Stimulated activated CD4-positive, alpha-beta T cell treated with anti-CD3 and anti-CD28 coated beads, TNF-alpha, amount 100 ng/mL, for 48 hours (primary cell): ENCODE results near the gene AKAP13.
"Not testable (repeated sequence)": the region's sequence is repeated elsewhere in the genome, so short reads cannot be mapped to it uniquely, and the experiment has no call there.

Source experiments
- DNase-seq, 3 donors: peaks; one replicate each; pipeline ENCODE4 v3.0.0-alpha.2; 2020; ENCODE audit warnings: low read depth in 3 of 3

The AKAP13 gene

DNA sequence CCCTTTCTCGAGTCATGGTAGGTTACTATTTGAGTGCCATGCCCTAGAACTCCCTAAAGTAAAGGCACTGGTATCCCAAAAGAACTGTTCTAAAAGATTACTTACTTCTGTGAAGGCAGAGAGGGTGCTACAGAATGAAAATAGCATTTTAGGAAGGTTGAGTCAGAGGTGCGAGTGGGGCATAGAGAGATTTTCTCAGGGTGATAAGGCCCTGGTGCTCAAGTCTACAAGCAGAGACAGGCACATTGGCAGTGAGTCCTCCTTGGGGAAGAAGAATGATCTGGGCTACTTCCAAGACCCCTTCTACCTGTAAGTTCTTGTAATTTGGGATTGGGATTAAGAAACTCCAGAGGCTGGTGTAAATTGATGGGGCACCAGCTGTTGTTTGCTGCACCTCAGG, 96.7 kb downstream of the AKAP13 start:
- DNase-seq, result no peak

DNA sequence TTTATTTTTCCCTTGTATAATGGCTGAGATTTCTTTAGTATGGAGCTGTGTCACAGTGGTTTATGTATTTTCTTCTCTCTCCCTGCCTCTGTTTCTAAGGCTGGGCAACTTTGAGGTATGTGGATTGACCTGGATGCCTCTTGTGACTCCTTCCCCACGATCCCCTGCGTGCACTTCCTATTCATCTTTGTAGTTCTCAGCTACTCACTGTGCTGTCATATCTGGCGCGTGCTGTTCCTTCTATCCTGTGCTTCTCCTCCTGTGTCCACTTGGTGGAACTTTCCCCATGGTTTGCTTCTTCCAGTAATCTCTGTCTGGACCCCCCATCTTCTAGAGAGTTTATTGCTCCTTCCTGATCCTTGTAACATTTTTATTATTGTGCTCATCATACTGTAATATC, 97.3 kb downstream of the AKAP13 start:
- no peak for DNase-seq

DNA sequence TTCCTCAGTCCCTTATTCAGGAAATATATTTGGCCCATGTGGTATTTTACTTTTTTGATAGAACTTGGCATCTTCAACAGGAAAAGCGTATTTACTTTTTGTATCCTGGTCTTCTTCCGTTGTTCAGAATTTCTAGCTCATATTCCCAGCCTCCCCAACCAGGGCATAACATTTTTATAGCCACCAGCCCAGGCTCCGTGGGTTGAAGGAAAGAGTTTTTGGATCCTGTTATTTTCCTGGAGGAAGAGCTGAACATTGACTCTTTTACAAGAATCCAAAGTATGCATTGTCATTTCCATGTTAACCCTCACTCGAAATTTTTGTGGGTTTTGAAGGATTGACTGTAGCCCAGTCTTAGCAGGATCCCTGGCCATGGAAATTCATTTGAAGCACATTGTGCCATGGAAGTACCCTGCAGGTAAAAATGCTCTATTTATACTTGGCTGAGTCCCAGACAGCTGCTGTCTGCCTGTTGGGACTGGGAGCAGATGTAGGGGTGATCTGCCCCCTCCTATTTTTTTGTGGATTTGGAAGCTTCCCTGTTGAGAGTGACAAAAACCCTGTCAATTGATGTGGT, 98.8 kb downstream of the AKAP13 start:
- no peak for DNase-seq

DNA sequence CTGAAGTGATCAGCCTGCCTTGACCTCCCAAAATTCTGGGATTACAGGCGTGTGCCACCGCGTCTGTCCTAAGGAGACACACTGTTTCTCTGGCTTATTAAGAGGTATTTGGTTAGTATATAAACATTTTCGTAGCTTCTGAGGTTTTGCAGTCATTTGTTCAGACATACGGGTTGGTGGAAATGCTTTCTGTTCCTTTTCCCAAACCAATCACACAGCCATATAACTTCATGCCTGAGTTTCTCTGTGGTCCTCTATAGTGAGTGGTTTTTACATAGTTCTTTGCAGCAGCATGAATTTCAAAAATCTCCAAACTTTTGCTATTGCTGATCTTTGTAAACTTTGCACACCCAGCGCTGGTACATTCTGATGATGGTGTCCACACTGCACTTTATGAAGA, 100.5 kb downstream of the AKAP13 start:
- DNase-seq, result no peak

DNA sequence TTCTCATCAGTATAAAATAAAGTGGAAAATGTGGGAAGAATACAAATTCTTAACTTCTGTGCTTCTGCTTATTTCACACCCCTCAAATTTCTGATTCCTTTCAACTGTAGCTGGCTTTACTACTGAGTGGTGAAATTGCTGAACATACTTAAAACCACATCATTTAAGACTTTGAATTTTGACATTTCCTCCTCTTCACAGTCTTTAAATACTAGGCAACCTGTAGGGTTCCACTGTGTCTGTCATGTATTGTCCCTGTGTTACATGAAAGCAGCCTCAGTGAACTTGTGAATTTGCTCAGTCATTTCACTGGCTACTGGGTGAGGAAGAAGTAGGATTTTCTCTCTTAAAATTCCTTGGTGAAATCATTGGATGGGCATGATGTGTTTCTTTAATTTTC, 101.1 kb downstream of the AKAP13 start:
- not testable (repeated sequence) for DNase-seq

DNA sequence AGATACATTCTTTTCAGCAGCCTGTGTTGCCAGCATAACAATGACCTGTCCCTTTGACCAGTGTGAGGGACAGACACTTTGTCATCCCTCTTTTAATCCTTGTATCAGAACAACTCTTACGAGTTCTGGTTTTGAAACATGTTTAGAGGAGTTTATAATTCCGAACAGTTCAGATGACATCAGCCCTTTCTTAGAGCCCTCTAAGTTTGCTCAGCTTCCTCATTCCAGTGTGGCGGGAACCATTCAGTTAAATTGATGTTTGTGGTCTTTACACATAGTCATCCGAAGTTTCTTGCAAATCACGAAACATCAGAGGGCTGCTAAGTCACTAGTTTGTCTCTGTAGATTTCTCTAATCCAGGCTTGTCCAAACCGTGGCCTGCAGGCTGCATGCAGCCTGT, 102.5 kb downstream of the AKAP13 start:
- DNase-seq, result no peak

DNA sequence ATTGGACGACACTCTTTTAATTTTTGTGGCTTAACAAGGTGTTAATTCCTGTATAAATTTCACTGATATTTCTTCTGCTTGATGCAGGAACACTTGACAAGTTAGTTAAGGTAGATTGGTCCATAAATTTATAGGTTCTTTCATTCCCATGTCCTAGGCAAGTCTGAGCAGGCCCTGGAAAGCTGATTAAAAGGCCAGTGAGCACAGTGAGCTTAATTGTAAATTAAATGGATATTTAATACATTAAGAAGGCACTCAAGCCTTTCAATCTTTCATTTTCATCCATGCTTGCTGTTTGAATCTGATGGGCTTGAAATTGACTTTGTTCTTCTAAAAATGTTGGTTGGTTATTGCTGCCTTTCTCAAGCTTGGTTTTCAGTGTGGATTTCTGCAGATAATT, 103.6 kb downstream of the AKAP13 start:
- not testable (repeated sequence) for DNase-seq

DNA sequence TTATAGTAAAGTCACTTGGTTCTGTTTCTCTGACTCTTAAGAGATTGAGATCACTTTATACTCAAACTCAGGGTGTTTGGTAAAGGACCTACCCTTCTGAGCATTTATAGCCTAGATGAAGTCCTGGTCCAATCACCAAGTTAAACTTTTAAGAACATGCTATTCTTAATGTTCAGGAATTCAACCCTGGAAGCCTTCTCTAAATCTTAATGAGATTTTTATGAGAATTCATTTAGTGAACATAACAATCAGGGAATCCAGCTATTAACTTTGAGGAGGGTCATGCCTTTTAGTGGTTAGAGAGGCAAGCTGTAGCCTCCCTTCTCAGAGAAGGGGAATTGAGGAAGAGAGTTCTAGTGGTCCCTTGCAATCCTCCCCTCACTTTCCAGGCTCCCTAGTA, 104.5 kb downstream of the AKAP13 start:
- not testable (repeated sequence) for DNase-seq

DNA sequence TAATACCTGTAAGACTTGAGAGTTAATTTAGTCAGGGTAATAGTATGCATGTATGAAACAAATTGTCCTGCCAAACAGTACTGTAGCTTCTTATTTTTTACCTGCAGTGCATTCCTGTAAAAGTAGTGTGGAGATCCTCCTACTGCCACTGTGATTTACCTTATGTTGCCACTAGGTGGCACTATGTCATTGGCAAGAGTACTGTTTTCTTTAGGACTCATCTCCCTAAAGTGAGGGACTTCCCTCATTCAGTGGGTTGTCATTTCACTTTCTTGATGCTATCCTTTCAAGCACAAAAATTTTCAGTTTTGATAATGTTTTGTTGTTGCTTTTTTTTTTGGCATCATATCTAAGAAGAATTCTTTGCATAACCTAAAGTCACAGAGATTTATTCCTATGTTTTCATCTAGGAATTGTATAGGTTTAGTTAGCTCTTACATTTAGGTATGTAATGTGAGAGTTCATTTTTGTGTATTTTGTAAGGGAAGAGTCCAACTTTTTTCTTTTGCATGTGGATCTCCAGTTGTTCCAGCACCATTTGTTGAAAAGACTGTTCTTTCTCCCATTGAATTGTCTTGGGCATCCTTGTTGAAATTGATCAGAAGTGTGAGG, 105.7 kb downstream of the AKAP13 start:
- DNase-seq, result peak; percentile 15 to 65 (median 36)

DNA sequence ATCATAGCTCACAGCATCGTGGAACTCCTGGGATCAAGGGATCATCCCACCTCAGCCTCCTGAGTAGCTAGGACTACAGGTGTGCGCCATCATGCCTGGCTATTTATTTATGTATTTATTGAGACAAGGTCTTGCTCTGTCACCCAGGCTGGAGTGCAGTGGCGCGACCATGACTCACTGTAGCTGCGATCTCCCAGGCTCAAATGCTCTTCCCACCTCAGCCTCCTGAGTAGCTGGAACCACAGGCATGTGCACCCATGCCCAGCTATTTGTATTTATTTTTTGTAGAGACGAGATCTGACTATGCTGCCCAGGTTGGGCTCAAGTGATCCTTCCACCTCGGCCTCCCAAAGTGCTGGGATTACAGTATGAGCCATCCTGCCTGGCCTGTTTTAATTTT, 107.4 kb downstream of the AKAP13 start:
- not testable (repeated sequence) for DNase-seq

DNA sequence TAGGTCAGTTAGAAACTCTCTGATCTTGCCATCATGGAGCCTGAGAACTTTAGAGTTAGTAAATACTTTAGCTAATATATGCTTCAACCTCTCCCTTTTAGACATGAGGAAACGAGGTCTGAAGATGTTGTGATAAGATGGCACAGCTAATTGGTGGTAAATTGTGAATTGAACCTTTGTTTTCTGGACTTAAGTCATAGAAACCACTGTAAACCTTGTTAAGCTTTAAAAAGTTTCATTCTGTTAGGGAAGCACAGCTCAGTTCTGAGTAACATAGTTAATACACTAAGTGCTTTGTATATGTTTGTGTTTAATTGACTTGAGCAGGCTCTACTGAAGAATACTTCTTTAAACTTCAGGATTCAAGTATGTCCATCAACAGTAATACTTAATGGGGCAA, 108.6 kb downstream of the AKAP13 start:
- no peak for DNase-seq

DNA sequence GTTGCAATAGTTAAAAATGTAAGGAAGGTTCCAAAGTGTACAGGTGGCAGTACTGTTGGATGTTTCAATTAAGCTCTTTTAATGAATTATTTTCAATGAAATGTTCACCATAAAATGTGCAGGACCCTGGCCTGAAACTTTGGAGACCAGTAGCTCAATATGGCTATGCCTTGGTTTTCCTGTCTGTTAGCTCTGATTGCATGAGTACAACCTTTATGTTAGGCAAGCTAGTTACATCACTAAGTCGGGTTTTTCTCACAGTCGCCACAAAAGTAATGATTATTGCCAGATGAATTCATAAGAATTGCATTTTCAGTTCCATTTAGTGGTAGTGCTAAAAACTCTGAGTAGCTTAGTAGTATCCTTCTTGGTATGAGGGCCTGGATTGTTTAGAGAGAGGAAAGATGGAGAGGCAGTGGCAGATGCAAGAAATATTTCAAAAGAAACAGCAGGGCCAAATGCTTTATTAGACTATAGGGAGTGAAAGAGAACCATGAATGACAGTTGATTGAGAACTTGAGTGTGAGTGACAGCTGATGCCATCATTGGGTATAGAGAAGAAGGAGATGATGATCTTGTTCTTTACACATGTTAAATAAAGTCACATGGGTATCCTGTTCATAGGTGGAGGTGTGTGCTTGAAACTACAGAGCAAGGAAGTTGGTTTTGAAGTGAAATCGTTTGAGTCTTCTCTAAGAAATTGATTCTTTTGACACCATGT, 109.5 kb downstream of the AKAP13 start:
- no peak for DNase-seq

DNA sequence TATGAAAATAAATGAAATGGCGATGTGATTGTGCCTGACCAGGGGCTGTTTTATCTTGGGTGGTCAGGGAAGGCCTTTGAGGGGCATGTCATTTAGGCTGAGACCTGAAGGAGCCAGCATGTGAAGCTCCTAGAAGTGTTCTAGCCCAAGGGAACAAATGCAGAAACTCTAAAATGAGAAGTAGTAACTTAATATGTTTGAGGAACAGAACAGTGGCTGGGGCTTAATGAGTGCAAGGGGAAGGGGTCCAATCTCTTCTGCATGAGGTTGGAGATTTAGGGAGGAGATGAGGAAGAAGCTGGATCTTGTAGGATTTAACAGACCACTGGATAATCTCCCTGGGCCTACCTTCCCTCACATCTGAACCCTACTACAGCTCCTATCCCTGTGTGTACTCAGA, 110.5 kb downstream of the AKAP13 start:
- no peak for DNase-seq

DNA sequence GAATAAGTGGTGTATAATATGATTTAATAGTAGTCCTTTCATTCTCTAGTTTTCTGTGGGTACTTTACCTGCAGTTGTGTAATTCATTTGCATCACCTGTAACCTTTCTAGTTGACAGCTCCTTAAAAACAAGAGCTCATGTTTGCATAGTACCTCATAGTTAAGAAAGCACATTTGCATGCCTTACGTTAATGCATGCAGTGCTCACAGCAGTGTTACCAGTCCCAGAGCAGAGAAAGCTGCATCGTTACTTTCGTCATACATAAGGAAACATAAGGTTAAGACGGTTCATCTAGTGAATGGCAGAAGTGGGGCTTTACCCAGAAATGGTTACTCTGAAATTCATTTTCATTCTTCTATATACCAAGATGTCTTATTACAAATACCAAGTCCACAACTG, 111.3 kb downstream of the AKAP13 start:
- DNase-seq, result no peak

DNA sequence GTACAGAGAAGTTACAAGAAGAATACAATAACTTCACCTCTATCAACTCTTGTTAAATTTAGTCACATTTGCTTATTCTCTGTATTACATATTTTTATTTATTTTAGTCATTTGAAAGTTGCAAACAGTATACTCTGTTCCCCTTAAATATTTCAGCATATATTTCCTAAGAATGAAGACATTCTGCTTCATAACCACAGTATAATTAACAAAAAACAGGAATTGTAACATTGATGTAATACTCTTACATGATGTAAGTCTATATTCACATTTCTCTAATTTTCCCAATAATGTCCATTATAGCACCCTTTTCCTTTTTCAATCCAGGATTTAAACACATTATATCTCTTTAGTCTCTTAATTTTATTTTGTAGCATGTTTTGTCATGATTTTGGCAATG, 112.0 kb downstream of the AKAP13 start:
- DNase-seq, result no peak

DNA sequence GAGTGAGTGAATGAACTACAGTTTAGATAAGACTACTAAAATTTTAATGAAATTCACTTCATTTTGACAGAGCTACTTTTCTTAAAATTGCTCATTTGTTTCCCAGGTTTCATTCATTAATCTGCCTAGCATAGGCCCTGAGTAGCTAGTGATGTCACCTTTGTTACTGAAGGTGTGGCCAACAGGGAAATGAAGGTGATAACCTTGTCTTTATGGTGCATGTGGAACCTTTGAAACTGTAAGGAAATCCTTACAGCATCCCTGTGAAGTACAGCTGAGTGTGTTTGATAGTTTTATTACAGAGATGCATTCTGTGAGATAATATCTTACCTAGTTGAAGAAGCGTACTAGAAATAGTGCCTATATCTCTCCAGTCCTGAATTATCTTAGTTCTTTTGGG, 112.9 kb downstream of the AKAP13 start:
- no peak for DNase-seq

DNA sequence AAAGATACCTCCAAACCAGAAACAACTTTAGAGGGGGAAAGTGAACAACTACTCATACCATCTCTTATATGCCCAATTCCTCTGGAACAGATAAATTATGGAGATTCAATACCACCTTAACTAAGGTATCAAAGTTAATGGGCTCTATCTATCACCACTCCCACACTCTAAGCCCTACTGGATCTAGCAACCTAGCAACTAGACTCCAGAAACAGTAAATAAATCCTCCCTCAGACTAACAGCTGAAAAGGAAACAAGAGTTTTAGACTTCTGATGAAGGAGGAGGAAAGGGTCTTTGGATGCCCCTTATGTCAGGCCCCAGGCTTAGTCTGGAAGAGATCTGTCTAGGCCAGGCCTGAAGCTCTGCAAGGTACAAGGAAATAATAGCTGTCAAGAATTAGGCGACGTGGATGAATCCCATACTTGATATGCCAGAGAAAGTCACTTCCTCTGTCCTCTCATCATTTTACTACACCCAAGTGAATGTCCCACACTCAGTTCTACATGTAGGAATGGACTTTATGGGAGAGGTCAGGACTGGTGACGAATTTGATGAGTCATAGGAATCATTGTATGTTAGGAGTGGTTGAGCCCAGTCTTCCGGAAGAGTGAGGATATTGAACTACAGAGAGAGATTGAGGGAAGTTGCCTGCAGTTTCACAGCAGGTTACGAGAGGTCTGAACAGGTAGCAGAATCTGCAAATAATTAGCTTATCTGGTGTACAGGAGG, 113.8 kb downstream of the AKAP13 start:
- no peak for DNase-seq

DNA sequence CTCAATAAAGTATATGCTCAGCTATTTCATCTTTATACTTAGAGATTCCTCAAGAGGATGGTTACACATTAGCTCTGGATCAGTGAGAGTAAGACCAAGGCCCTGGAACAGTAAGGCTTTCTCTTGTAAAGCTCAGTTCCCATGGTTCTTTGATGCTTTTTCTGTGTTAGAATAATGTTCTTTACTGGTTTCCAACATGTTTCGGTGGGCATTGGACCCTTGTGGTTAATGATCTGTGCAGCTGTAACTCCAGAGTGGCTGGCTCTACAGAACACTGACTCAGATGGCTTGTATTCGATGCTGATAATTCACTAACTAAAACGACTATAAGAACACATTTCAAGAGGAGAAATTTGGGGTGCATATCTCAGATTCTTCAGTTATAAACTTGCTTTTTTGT, 114.7 kb downstream of the AKAP13 start:
- no peak for DNase-seq

DNA sequence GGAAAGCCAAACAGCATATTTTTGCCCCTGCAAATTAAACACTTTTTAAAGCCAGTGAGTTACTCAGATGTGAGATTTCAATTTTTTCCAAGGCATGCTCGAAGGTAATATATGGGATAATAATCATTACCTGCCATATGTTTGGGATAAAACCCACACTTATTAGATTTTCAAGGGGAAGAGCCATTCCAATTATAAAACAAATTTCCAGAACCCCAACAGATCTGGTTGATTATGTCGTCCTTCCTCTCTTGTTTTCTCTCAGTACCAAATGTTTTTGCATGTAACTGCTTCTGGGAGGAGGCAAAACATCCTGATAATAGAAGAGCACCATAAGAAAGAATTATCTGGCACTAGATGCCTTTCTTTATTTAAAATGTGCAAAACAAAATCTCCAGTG, 115.1 kb downstream of the AKAP13 start:
- no peak for DNase-seq

DNA sequence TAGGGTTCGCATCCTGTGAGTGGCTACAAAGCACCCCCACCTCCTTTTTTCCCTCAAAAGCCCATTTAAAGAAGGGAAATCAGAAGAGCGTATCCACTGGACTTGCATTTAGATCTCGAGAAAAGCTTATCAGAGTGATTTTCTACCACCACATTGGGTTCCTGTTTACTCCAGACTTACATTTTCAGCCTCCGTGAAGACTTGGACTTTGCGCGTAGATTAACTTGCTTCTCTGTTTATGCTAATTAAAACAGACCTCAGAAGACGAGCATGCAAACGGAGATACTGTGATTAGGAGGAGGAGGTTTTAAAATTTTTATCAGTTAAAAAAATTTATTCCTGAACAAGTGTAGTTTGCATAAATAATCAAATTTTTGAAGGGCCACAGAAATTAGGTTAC, 115.7 kb downstream of the AKAP13 start:
- no peak for DNase-seq

DNA sequence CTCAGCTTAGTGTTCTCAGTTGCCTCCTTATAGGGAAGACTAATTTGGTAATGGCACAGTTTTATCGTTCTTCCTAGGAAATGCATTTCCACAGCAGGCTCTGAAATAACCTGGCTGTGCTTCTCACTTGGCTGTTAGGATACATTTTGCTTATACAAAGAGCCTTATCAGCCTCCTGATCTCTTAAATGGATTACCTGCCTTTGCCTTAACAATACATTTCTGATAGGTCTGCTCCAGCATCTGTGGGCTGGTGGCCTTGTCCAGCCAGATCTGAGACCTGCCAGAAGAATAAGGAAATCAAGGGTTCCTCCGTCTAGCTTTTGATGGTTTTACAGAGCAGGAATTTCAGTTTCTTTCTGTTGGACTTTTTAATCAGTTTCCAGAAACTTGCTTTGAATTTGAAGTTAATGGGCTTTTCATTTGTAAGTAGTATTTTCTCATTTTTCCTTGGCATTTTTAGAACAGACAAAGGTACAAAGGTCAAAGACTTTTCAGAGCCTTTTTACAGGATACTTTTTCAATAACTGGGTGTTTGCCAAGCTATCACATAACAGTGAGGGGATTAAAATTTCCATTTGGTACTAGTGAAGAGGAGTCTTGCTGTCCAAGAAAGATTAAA, 116.3 kb downstream of the AKAP13 start:
- no peak for DNase-seq

DNA sequence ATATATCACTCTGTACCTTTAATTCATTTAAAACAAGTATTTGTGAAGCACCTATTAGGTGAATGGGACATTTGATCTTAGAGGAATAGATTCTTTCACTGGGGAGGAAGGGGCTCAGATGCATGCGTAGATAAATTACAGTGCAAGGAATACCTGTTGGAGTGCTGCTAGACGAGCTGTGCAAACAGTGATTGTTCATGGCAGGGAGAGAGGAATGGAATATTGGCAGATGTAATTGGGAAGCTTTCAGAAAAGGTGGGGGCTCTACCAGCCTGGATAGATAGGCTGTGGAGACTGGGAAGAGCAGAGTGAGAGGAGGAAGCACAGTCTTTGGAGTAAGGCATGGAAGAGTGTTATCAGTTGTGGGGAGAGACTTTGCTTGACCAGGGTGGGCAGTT, 116.8 kb downstream of the AKAP13 start:
- no peak for DNase-seq
